NCI-H2227 treated with DMSO at 0.1 percent for 48 hours (cell line): ENCODE data around the gene STXBP6.
"Not testable (repeated sequence)": the region's sequence is repeated elsewhere in the genome, so short reads cannot be mapped to it uniquely, and the experiment has no call there.

Experiments used
- DNase-seq: peaks from one replicate; lab custom pipeline; 2025; lab: John Stamatoyannopoulos, UW

STXBP6 gene

GRCh38 chr14:24858052-24858451 is 191.9 kb downstream of the STXBP6 start:
- no peak for DNase-seq

GRCh38 chr14:24857277-24857676 is 192.7 kb downstream of the STXBP6 start:
- peak; percentile 80 for DNase-seq

GRCh38 chr14:24853446-24853845 is 196.5 kb downstream of the STXBP6 start:
- no peak for DNase-seq

GRCh38 chr14:24852312-24853060 is 197.5 kb downstream of the STXBP6 start:
- DNase-seq = no peak

GRCh38 chr14:24851837-24852236 is 198.1 kb downstream of the STXBP6 start:
- peak; percentile 50 for DNase-seq

- peak; percentile 59 for DNase-seq
Observed at GRCh38 chr14:24851406-24851805, 198.5 kb downstream of the STXBP6 start.

GRCh38 chr14:24850072-24850471 is 199.9 kb downstream of the STXBP6 start:
- DNase-seq = no peak

- no peak for DNase-seq
Observed at GRCh38 chr14:24849471-24849870, 200.5 kb downstream of the STXBP6 start.

GRCh38 chr14:24848102-24848790 is 201.7 kb downstream of the STXBP6 start:
- no peak for DNase-seq

- no peak for DNase-seq
Observed at GRCh38 chr14:24847568-24848095, 202.3 kb downstream of the STXBP6 start.

- no peak for DNase-seq
Observed at GRCh38 chr14:24846261-24846660, 203.7 kb downstream of the STXBP6 start.

GRCh38 chr14:24845851-24846250 is 204.1 kb downstream of the STXBP6 start:
- no peak for DNase-seq

GRCh38 chr14:24844011-24844410 is 205.9 kb downstream of the STXBP6 start:
- DNase-seq = no peak

GRCh38 chr14:24843494-24843893 is 206.5 kb downstream of the STXBP6 start:
- DNase-seq = no peak

- no peak for DNase-seq
Observed at GRCh38 chr14:24840204-24840893, 209.6 kb downstream of the STXBP6 start.

GRCh38 chr14:24839617-24840203 is 210.2 kb downstream of the STXBP6 start:
- no peak for DNase-seq

GRCh38 chr14:24838945-24839616 is 210.9 kb downstream of the STXBP6 start:
- DNase-seq = no peak

- no peak for DNase-seq
Observed at GRCh38 chr14:24837280-24838046, 212.5 kb downstream of the STXBP6 start.

GRCh38 chr14:24836324-24836723 is 213.6 kb downstream of the STXBP6 start:
- not testable (repeated sequence) for DNase-seq

- DNase-seq = no peak
Observed at GRCh38 chr14:24834956-24835355, 215.0 kb downstream of the STXBP6 start.

GRCh38 chr14:24833385-24833784 is 216.6 kb downstream of the STXBP6 start:
- DNase-seq = no peak
